NCI-H526 (cell line): ENCODE results near the gene AR.

Source experiments
- DNase-seq, 2 experiments: peaks; one replicate each; lab custom pipeline; 2025; lab: John Stamatoyannopoulos, UW

AR gene, protein sequence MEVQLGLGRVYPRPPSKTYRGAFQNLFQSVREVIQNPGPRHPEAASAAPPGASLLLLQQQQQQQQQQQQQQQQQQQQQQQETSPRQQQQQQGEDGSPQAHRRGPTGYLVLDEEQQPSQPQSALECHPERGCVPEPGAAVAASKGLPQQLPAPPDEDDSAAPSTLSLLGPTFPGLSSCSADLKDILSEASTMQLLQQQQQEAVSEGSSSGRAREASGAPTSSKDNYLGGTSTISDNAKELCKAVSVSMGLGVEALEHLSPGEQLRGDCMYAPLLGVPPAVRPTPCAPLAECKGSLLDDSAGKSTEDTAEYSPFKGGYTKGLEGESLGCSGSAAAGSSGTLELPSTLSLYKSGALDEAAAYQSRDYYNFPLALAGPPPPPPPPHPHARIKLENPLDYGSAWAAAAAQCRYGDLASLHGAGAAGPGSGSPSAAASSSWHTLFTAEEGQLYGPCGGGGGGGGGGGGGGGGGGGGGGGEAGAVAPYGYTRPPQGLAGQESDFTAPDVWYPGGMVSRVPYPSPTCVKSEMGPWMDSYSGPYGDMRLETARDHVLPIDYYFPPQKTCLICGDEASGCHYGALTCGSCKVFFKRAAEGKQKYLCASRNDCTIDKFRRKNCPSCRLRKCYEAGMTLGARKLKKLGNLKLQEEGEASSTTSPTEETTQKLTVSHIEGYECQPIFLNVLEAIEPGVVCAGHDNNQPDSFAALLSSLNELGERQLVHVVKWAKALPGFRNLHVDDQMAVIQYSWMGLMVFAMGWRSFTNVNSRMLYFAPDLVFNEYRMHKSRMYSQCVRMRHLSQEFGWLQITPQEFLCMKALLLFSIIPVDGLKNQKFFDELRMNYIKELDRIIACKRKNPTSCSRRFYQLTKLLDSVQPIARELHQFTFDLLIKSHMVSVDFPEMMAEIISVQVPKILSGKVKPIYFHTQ

GRCh38 chrX:67543818-67544217 is at the start of gene AR:
AR (plus strand) TSS chrX:67544021; CDS start chrX:67545147, 1,126 bp downstream.
- DNase-seq: peak in 1 of 2 experiments; percentile 0

DNA sequence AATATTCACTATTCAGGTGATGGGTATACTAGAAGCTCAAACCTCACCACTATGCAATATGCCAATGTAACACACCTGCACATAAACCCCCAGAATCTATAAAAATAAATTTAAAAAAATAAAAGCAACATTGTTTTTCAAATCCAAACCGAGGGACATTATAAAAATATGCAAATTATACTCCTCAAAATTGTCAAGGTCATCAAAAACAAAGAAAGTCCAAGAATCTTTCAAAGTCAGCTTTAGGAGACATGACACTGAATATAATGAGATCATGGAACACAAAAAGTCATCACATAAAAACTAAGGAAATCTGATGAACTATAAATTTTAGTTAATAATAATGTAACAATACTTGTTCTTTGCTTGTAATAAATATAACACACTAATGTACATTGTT is 43.2 kb upstream of the AR start:
- no peak for DNase-seq

DNA sequence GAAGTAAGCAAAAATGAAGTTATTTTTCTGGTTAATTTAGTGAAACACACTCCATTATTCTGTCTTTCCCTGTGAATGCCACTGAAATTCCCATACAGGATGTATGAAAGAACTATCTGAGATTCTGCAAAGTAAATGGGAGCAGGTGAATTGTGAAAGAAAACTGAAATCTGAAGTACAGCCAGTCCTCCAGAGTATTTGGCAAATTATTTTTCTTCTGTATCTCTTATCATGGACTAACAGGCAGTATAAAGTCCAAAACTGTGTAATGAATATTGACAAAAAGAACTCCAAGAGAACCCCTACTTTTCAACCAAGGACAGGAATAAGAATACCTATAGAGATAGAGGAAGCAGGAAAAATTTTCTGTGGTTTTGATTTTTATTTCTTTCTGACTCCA is 40.8 kb upstream of the AR start:
- no peak for DNase-seq

DNA sequence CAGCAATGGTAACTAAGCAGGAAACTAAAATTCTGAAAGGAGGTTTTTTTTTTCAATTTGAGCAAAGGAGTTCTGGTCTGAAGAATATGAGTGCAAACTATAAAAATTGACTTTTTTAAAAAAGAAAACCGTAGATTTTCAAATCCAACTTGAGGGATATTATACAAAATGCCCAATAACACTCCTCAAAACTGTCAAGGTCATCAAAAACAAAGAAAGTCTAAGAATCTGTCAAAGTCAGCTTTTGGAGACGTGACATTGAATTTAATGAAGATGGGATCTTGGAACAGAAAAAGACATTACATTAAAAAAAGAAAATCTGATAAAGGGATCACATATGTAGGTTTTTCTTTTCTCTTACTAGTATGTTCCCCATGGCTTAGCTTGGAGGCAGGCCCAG is 40.4 kb upstream of the AR start:
- no peak for DNase-seq

- no peak for DNase-seq
Observed at GRCh38 chrX:67520671-67521070, 23.1 kb upstream of the AR start.

GRCh38 chrX:67523002-67523681 is 20.7 kb upstream of the AR start:
- DNase-seq: no peak

GRCh38 chrX:67523932-67524331 is 19.9 kb upstream of the AR start:
- no peak for DNase-seq

GRCh38 chrX:67524428-67524827 is 19.4 kb upstream of the AR start:
- DNase-seq: no peak

- DNase-seq: no peak
Observed at GRCh38 chrX:67524950-67525691, 18.7 kb upstream of the AR start.

DNA sequence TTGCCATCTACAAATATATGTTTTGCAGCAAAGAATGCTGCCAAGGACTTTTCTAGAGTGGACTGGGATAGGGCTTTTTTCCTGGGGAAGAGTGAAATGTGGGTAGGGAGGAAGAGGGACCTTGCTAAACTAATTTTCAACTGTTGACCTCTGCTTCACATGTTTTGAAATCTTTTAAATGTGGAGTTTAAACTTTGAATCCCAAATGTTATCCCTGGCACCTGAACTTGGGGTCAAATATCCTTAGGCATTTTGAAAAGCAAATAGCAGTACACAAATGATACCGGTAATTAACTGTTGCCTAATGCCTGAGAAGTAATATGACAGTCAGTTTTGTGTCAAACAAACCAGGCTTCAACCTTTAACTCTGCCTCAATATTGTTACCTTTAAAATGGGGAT is 7.3 kb upstream of the AR start:
- DNase-seq: no peak

GRCh38 chrX:67538383-67538782 is 5.4 kb upstream of the AR start:
- no peak for DNase-seq

GRCh38 chrX:67544281-67545035 is 637 bp downstream of the AR start:
- DNase-seq: no peak

DNA sequence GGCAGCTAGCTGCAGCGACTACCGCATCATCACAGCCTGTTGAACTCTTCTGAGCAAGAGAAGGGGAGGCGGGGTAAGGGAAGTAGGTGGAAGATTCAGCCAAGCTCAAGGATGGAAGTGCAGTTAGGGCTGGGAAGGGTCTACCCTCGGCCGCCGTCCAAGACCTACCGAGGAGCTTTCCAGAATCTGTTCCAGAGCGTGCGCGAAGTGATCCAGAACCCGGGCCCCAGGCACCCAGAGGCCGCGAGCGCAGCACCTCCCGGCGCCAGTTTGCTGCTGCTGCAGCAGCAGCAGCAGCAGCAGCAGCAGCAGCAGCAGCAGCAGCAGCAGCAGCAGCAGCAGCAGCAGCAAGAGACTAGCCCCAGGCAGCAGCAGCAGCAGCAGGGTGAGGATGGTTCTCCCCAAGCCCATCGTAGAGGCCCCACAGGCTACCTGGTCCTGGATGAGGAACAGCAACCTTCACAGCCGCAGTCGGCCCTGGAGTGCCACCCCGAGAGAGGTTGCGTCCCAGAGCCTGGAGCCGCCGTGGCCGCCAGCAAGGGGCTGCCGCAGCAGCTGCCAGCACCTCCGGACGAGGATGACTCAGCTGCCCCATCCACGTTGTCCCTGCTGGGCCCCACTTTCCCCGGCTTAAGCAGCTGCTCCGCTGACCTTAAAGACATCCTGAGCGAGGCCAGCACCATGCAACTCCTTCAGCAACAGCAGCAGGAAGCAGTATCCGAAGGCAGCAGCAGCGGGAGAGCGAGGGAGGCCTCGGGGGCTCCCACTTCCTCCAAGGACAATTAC is 1.4 kb downstream of the AR start:
- DNase-seq: no peak

GRCh38 chrX:67545893-67546495 is 2.2 kb downstream of the AR start:
- DNase-seq: peak in 1 of 2 experiments; percentile 16

GRCh38 chrX:67546496-67547423 is 2.9 kb downstream of the AR start:
- peak in 1 of 2 experiments; percentile 0 for DNase-seq

- DNase-seq: peak in 1 of 2 experiments; percentile 38
Observed at GRCh38 chrX:67555578-67556203, 11.9 kb downstream of the AR start.

DNA sequence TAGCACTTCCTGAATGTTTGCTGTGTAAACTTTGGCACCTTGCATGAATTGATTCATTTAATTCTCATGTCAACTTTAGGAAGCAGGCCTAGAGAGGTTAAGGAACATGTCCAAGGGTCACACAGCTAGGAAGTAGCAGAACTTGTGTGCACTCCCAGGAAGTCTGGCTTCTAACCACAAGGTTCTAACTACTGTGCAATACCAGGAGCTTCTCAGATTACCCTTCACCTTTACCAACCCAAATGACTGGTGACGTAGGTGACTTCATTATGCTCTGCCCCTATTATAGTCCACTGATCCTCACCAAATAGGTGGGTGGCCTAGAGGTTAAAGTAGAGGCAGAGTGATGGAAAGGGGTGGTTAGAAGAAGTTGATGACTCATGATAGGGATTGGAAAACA is 14.4 kb downstream of the AR start:
- no peak for DNase-seq
